K562 (cell line): ENCODE results near the gene SYNM. TPM values are rescaled to one million over a fixed set of nuclear protein-coding genes. Genes with fewer than 3 reads are reported as not detected.

ENCODE experiments used
- ATAC-seq: fragments of 200-7000 bp; cut with Tn5 transposase; 3 replicates; pipeline ENCODE4 v1.9.1; 2020; ENCODE audit warnings: moderate library complexity
- BruUV-seq: library from RNA; stranded (reverse); fragments of 400-500 nt; replicated peaks from 2 replicates; lab custom pipeline; 2021; lab: Mats Ljungman, UMichigan
- CTCF ChIA-PET: fragments of 300-600 bp; formaldehyde crosslinking; extraction: SDS; loops from one replicate; lab custom pipeline; 2021; ENCODE audit warnings: low intra/inter-chr PET ratio; lab: Yijun Ruan, JAX
- POLR2A ChIA-PET: fragments of 300-600, 350-650 bp; sonication (Branson Sonifier 250); formaldehyde crosslinking; extraction: SDS; loops from one replicate; lab custom pipeline; 2021; ENCODE audit warnings: antibody characterized with exemption, inconsistent platforms; lab: Yijun Ruan, JAX
- DNase-seq, 4 experiments: peaks; one replicate each; pipeline versions ENCODE4 v3.0.0 to v3.0.0-alpha.2; 2011 to 2018; ENCODE audit warnings: low spot score in 3 of 4, mixed read lengths in 3 of 4; ENCODE audit errors: extremely low read depth in 1 of 4
- FAIRE-seq: peaks from 2 replicates; lab custom pipeline; 2011; peaks lifted over from hg19 to GRCh38; lab: Jason Lieb, UNC
- H2AFZ ChIP-seq: 2 replicates; pipeline ENCODE4 v1.6.0; 2011; ENCODE audit warnings: low read depth, low read length, control low read depth, inconsistent platforms
- H3K27ac ChIP-seq: fragments of 200-600 bp; 3 replicates; pipeline ENCODE4 v1.8.0; 2011; ENCODE audit warnings: low read depth, mild to moderate bottlenecking, control low read depth, inconsistent platforms, low read length, moderate library complexity, mixed read lengths; ENCODE audit errors: extremely low read depth
- H3K27me3 ChIP-seq, 2 experiments: fragments of 300-600 bp in 1 of 2; 2 replicates in 1 of 2; 3 replicates in 1 of 2; pipeline versions ENCODE4 v1.6.0 to v1.8.0; 2011; ENCODE audit warnings: inconsistent platforms in 2 of 2, low read length in 2 of 2, mild to moderate bottlenecking in 1 of 2, mixed read lengths in 1 of 2, moderate library complexity in 1 of 2; ENCODE audit not compliant: control insufficient read depth in 2 of 2, insufficient read depth in 2 of 2
- H3K36me3 ChIP-seq: fragments of 300-600 bp; 3 replicates; pipeline ENCODE4 v1.8.0; 2011; ENCODE audit warnings: mild to moderate bottlenecking, low read length, inconsistent platforms; ENCODE audit not compliant: control insufficient read depth, insufficient read depth
- H3K4me1 ChIP-seq, 2 experiments: fragments of 200-600 bp in 1 of 2; replicated peaks in 1 of 2; 2 replicates in 1 of 2; 3 replicates in 1 of 2; pipeline versions ENCODE4 v1.5.1 to v1.8.0; 2011; ENCODE audit warnings: inconsistent platforms in 2 of 2, low read length in 2 of 2, mild to moderate bottlenecking in 1 of 2, mixed read lengths in 1 of 2, moderate library complexity in 1 of 2; ENCODE audit not compliant: control insufficient read depth in 2 of 2, insufficient read depth in 2 of 2
- H3K4me2 ChIP-seq: 2 replicates; pipeline ENCODE4 v1.6.1; 2011; ENCODE audit warnings: low read length, control low read depth, inconsistent platforms, mixed read lengths; ENCODE audit not compliant: insufficient read depth
- H3K4me3 ChIP-seq: fragments of 200-600 bp; sonication (generic), shearing (Covaris generic); 2 replicates; pipeline ENCODE4 v1.5.1; 2016; ENCODE audit warnings: control low read depth, inconsistent platforms
- H3K79me2 ChIP-seq: fragments of 200-600 bp; 3 replicates; pipeline ENCODE4 v1.8.0; 2011; ENCODE audit warnings: low read length, inconsistent platforms; ENCODE audit not compliant: control insufficient read depth, insufficient read depth
- H3K9ac ChIP-seq, 2 experiments: 2 replicates each; pipeline versions ENCODE4 v1.6.0 to v1.6.1; 2011; ENCODE audit warnings: low read depth in 2 of 2, low read length in 2 of 2, control low read depth in 1 of 2, inconsistent platforms in 1 of 2, mild to moderate bottlenecking in 1 of 2, mixed read lengths in 1 of 2; ENCODE audit not compliant: insufficient read depth in 1 of 2
- H3K9me1 ChIP-seq: one replicate; pipeline ENCODE4 v1.6.0; 2011; ENCODE audit warnings: inconsistent platforms, mild to moderate bottlenecking, low read length, moderate library complexity; ENCODE audit not compliant: control insufficient read depth, insufficient read depth
- H3K9me3 ChIP-seq: replicated peaks from 2 replicates; pipeline ENCODE4 v1.5.1; 2011; ENCODE audit warnings: low read depth, low read length, inconsistent platforms; ENCODE audit not compliant: control insufficient read depth, insufficient read depth
- H4K20me1 ChIP-seq: replicated peaks from 2 replicates; pipeline ENCODE4 v1.6.1; 2011; ENCODE audit warnings: low read length, inconsistent platforms, mixed read lengths; ENCODE audit not compliant: control insufficient read depth, insufficient read depth
- EGR1 ChIP-seq: fragments of 450-650 bp; conservative IDR thresholded peaks from 2 replicates; pipeline ENCODE4 v1.6.1; 2017; ENCODE audit warnings: mild to moderate bottlenecking
- FOXM1 ChIP-seq, 2 experiments: fragments of 450-650 bp in 1 of 2; sonication (generic) in 1 of 2; formaldehyde crosslinking in 1 of 2; IDR thresholded peaks; 2 replicates each; pipeline versions ENCODE4 v1.6.1 to v1.9.0; 2017 to 2022; ENCODE audit warnings: low read depth in 2 of 2, mild to moderate bottlenecking in 2 of 2, missing genetic modification reagents in 1 of 2, moderate library complexity in 1 of 2
- HDAC1 ChIP-seq, 2 experiments: fragments of 450-650 bp; IDR thresholded peaks; 2 replicates each; pipeline ENCODE4 v1.6.1; 2016 to 2017; ENCODE audit warnings: inconsistent platforms in 1 of 2, mild to moderate bottlenecking in 1 of 2, moderate library complexity in 1 of 2
- NR3C1 ChIP-seq: sonication (generic); formaldehyde crosslinking; IDR thresholded peaks from 2 replicates; pipeline ENCODE4 v1.8.1; 2022; ENCODE audit warnings: missing genetic modification reagents
- XRCC3 ChIP-seq: fragments of 450-650 bp; IDR thresholded peaks from 2 replicates; pipeline ENCODE4 v1.6.1; 2017; ENCODE audit warnings: mild to moderate bottlenecking, moderate library complexity
- ZHX1 ChIP-seq: fragments of 150-350 bp; conservative IDR thresholded peaks from 2 replicates; pipeline ENCODE4 v1.6.1; 2014; ENCODE audit warnings: low read length
- ZNF253 ChIP-seq: fragments of 250-450 bp; sonication (Bioruptor Pico); conservative IDR thresholded peaks from 2 replicates; pipeline ENCODE4 v1.6.1; 2021; ENCODE audit warnings: mild to moderate bottlenecking
- WGBS: fragments of 100-300 bp; shearing (Covaris generic); methylation state at CpG from one replicate; pipeline ENCODE4 v1.1.6; 2016; ENCODE audit warnings: low coverage, mixed read lengths; ENCODE audit not compliant: insufficient coverage; ENCODE audit errors: missing lambda C conversion rate; 5-methylcytosine and 5-hydroxymethylcytosine counted together
- in situ Hi-C: fragments of 300-500 bp; cut with MboI; formaldehyde crosslinking; loops from 4 replicates; pipeline ENCODE4 v1.15.0; 2018; ENCODE audit warnings: inconsistent platforms, mixed read lengths
- intact Hi-C: fragments of 100-400 bp; cut with micrococcal nuclease; formaldehyde crosslinking; loops from 2 replicates; pipeline ENCODE4 v1.14.2; 2022
- polyA plus RNA-seq, 8 experiments: library from polyadenylated mRNA; depleted of rRNA in 4 of 8; stranded (reverse) in 5 of 8; unstranded in 3 of 8; fragments of >200 nt; fragmentation: Nextera tagmentation in 2 of 8; fragmentation: Illumina TruSeq in 1 of 8; extraction: Ambion mirVana in 2 of 8; extraction: Trizol in 1 of 8; gene quantifications; 2 replicates each; pipeline versions ENCODE4 v1.2.1 to v1.2.3, GENCODE V29; 2011 to 2014; ENCODE audit warnings: inconsistent platforms in 1 of 8, missing spikeins in 1 of 8
- total RNA-seq, 7 experiments: library from RNA; depleted of rRNA in 6 of 7; stranded (reverse); fragments of >200 nt in 6 of 7; fragmentation: Illumina TruSeq in 2 of 7; extraction: Trizol in 2 of 7; gene quantifications; 2 replicates each; pipeline versions ENCODE4 v1.2.1 to v1.2.3, GENCODE V29; 2011 to 2021; ENCODE audit warnings: low replicate concordance in 1 of 7
- TF ChIP-seq, protein P1 (sequence below), 2 experiments: fragments of 450-650 bp in 1 of 2; sonication (generic) in 1 of 2; formaldehyde crosslinking in 1 of 2; IDR thresholded peaks; 2 replicates each; pipeline versions ENCODE4 v1.7.1 to v1.9.0; 2016 to 2022; ENCODE audit warnings: inconsistent platforms in 1 of 2, mild to moderate bottlenecking in 1 of 2, missing genetic modification reagents in 1 of 2

The SYNM gene
- total and polyA plus RNA-seq, 9 of the 15 experiments (the other 6 are each of a cell fraction or from before 2014, with no cell fraction given), result 0.01 to 0.42 (median 0.13) TPM

DNA sequence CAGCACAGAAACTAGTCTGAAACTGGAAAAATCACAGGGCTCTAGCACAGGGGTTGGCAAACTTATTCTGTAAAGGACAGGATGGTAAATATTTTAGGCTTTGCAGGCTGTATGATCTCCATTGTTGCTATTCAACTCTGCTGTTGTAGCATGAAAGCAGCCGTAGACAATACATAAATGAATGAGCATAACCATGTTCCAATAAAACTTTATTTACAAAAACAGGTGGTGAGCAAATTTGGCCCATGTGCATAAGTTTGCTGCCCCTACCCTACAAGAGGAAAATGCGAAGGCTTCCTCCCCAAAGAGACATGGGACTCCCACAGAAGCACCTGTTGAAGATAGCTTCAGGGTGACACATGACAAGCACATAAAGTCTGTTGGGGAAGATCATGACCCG lies 59.2 kb downstream of the SYNM start:
- FAIRE-seq (no peak), DNase-seq (no peak), ATAC-seq (no peak)
- H3K9me3 ChIP-seq, result no peaks in the 10 kb centered on the region
- no peak overlapping the region for H3K4me2 ChIP-seq
- in situ Hi-C loops, result no loop called here
- no peak overlapping the region for H3K4me3 ChIP-seq
- BruUV-seq, result no TSS peak
- 23% methylated on average over 3 of the region's 3 CpGs for WGBS
- peaks cover 0 to 7% of the 10 kb centered on the region in 2 experiments; a peak in 1 of 5 replicates for H3K27me3 ChIP-seq
- intact Hi-C loops, result no loop called here
- no peaks in the 10 kb centered on the region for H3K79me2 ChIP-seq
- POLR2A ChIA-PET, result no interaction called here
- no peaks in the 10 kb centered on the region; the same call in 1 of the 2 replicates for H4K20me1 ChIP-seq
- no peak overlapping the region for H3K27ac ChIP-seq
- H3K9me1 ChIP-seq, result no peaks in the 10 kb centered on the region
- H3K36me3 ChIP-seq, result no peaks in the 10 kb centered on the region
- H2AFZ ChIP-seq, result no peak overlapping the region
- no peaks in the 10 kb centered on the region for H3K4me1 ChIP-seq
- CTCF ChIA-PET, result no interaction called here
- H3K9ac ChIP-seq, result no peak overlapping the region
- TF ChIP-seq HDAC1 (IDR thresholded peaks at IDR 0.05), result no peak
- TF ChIP-seq, protein P1, sequence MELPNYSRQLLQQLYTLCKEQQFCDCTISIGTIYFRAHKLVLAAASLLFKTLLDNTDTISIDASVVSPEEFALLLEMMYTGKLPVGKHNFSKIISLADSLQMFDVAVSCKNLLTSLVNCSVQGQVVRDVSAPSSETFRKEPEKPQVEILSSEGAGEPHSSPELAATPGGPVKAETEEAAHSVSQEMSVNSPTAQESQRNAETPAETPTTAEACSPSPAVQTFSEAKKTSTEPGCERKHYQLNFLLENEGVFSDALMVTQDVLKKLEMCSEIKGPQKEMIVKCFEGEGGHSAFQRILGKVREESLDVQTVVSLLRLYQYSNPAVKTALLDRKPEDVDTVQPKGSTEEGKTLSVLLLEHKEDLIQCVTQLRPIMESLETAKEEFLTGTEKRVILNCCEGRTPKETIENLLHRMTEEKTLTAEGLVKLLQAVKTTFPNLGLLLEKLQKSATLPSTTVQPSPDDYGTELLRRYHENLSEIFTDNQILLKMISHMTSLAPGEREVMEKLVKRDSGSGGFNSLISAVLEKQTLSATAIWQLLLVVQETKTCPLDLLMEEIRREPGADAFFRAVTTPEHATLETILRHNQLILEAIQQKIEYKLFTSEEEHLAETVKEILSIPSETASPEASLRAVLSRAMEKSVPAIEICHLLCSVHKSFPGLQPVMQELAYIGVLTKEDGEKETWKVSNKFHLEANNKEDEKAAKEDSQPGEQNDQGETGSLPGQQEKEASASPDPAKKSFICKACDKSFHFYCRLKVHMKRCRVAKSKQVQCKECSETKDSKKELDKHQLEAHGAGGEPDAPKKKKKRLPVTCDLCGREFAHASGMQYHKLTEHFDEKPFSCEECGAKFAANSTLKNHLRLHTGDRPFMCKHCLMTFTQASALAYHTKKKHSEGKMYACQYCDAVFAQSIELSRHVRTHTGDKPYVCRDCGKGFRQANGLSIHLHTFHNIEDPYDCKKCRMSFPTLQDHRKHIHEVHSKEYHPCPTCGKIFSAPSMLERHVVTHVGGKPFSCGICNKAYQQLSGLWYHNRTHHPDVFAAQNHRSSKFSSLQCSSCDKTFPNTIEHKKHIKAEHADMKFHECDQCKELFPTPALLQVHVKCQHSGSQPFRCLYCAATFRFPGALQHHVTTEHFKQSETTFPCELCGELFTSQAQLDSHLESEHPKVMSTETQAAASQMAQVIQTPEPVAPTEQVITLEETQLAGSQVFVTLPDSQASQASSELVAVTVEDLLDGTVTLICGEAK (IDR thresholded peaks at IDR 0.05), result peak; percentile 85
- TF ChIP-seq, protein P1 (CRISPR knock-in tag; IDR thresholded peaks at IDR 0.05), result no peak
- no peak for TF ChIP-seq EGR1
- TF ChIP-seq FOXM1 (IDR thresholded peaks at IDR 0.05; ENCODE audit: low read depth), result no peak
- no peak for TF ChIP-seq FOXM1 (CRISPR knock-in tag; IDR thresholded peaks at IDR 0.05; ENCODE audit: low read depth)
- TF ChIP-seq ZHX1, result no peak
- TF ChIP-seq XRCC3, result no peak
- no peak for TF ChIP-seq ZNF253 (CRISPR knock-in tag)
- TF ChIP-seq NR3C1 (CRISPR knock-in tag), result no peak
